Ascending aorta (tissue), 2 donors: ENCODE measurements around the gene GCLM. TPM values are rescaled to one million over a fixed set of nuclear protein-coding genes. Genes with fewer than 3 reads are reported as not detected.
"Not testable (repeated sequence)": the region's sequence is repeated elsewhere in the genome, so short reads cannot be mapped to it uniquely, and the experiment has no call there.

Source experiments
- DNase-seq, 2 donors: peaks; one replicate each; pipeline ENCODE4 v3.0.0-alpha.2; 2019; ENCODE audit warnings: low spot score in 2 of 2
- H3K27ac ChIP-seq, 2 donors: fragments of 200-600 bp; sonication (generic); one replicate each; pipeline ENCODE4 v1.5.1; 2016 to 2017; ENCODE audit warnings: mild to moderate bottlenecking in 1 of 2
- H3K27me3 ChIP-seq: fragments of 200-600 bp; sonication (generic); one replicate; pipeline ENCODE4 v1.5.1; 2017
- H3K36me3 ChIP-seq, 2 donors: fragments of 200-600 bp; sonication (generic); one replicate each; pipeline ENCODE4 v1.5.1; 2016
- H3K4me1 ChIP-seq, 2 donors: fragments of 200-600 bp; sonication (generic); one replicate each; pipeline ENCODE4 v1.5.1; 2016 to 2017; ENCODE audit warnings: mild to moderate bottlenecking in 1 of 2
- H3K4me3 ChIP-seq, 2 donors: fragments of 200-600 bp; sonication (generic); one replicate each; pipeline ENCODE4 v1.5.1; 2016 to 2017; ENCODE audit warnings: mild to moderate bottlenecking in 1 of 2
- H3K9me3 ChIP-seq, 2 donors: fragments of 200-600 bp; sonication (generic); one replicate each; pipeline ENCODE4 v1.5.1; 2016
- CTCF ChIP-seq, 3 experiments: fragments of 200-600 bp in 2 of 3; fragments of 450-650 bp in 1 of 3; sonication (generic) in 2 of 3; IDR thresholded peaks; one replicate each; pipeline ENCODE4 v1.5.1; 2016 to 2019; ENCODE audit warnings: antibody characterized with exemption in 3 of 3, mild to moderate bottlenecking in 1 of 3, moderate library complexity in 1 of 3
- intact Hi-C: fragments of 100-400 bp; cut with DNase I; formaldehyde crosslinking; loops from one replicate; pipeline ENCODE4 v1.15.1; 2023
- total RNA-seq: library from RNA; depleted of rRNA; stranded (reverse); fragments of >200 nt; gene quantifications from one replicate; pipeline ENCODE4 v1.1.0, GENCODE V29; 2016

GCLM gene
- total RNA-seq, 1 donor from 2014 or later: 3.3 TPM

- Histone ChIP-seq H3K36me3 (no peaks in the 10 kb centered on the region), H3K9me3 (peaks cover 0 to 4% of the 10 kb centered on the region in 2 donors), H3K4me3 (no peak overlapping the region), H3K27me3 (no peaks in the 10 kb centered on the region), H3K4me1 (no peaks in the 10 kb centered on the region), H3K27ac (no peak overlapping the region)
- no peak for DNase-seq
- intact Hi-C loops: no loop called here
- no peak for TF ChIP-seq CTCF (IDR thresholded peaks at IDR 0.05)
Measured at GRCh38 chr1:93938461-93939145, 29.4 kb upstream of the GCLM start.

GRCh38 chr1:93937997-93938396, 28.8 kb upstream of the GCLM start:
- intact Hi-C loops: no loop called here
- Histone ChIP-seq H3K4me1 (no peaks in the 10 kb centered on the region), H3K27ac (no peak overlapping the region), H3K27me3 (no peaks in the 10 kb centered on the region), H3K9me3 (peaks cover 0 to 6% of the 10 kb centered on the region in 2 donors), H3K4me3 (no peak overlapping the region), H3K36me3 (no peaks in the 10 kb centered on the region)
- DNase-seq: no peak
- no peak for TF ChIP-seq CTCF (IDR thresholded peaks at IDR 0.05)

GRCh38 chr1:93925206-93925605, 16.0 kb upstream of the GCLM start:
- Histone ChIP-seq H3K27ac (no peak overlapping the region), H3K4me3 (no peak overlapping the region), H3K36me3 (no peaks in the 10 kb centered on the region), H3K9me3 (no peaks in the 10 kb centered on the region), H3K27me3 (no peaks in the 10 kb centered on the region), H3K4me1 (no peaks in the 10 kb centered on the region)
- DNase-seq: no peak
- intact Hi-C loops: no loop called here
- TF ChIP-seq CTCF (IDR thresholded peaks at IDR 0.05): no peak

- Histone ChIP-seq H3K4me3 (no peak overlapping the region), H3K4me1 (no peaks in the 10 kb centered on the region), H3K27me3 (no peaks in the 10 kb centered on the region), H3K9me3 (peaks cover 0 to 8% of the 10 kb centered on the region in 2 donors), H3K27ac (no peak overlapping the region), H3K36me3 (no peaks in the 10 kb centered on the region)
- DNase-seq: no peak
- no peak for TF ChIP-seq CTCF (IDR thresholded peaks at IDR 0.05)
- intact Hi-C loops: no loop called here
Measured at GRCh38 chr1:93919780-93920179, 10.6 kb upstream of the GCLM start.

- intact Hi-C loops: no loop called here
- no peak overlapping the region for H3K27ac ChIP-seq
- H3K9me3 ChIP-seq: peaks cover 0 to 8% of the 10 kb centered on the region in 2 donors
- H3K36me3 ChIP-seq: no peaks in the 10 kb centered on the region
- DNase-seq: no peak
- no peaks in the 10 kb centered on the region for H3K4me1 ChIP-seq
- H3K27me3 ChIP-seq: no peaks in the 10 kb centered on the region
- no peak for TF ChIP-seq CTCF (IDR thresholded peaks at IDR 0.05)
- H3K4me3 ChIP-seq: no peak overlapping the region
Measured at GRCh38 chr1:93917302-93917701, 8.1 kb upstream of the GCLM start.

- H3K4me1 ChIP-seq, DNase-seq, H3K36me3 ChIP-seq, H3K27me3 ChIP-seq, H3K27ac ChIP-seq, intact Hi-C loops, H3K9me3 ChIP-seq, H3K4me3 ChIP-seq: not testable (repeated sequence)
Measured at GRCh38 chr1:93910880-93911279, 1.6 kb upstream of the GCLM start.
